ENCODE data around the gene STK32C.

STK32C gene

GRCh38 chr10:132198381-132199181 is 109.2 kb downstream of the STK32C start:
- DNase-seq (ENCODE audit: low spot score) = no peak

- no peak for DNase-seq (ENCODE audit: low spot score)
These were observed 109.7 kb downstream of the STK32C start for GRCh38 chr10:132198068-132198370.

GRCh38 chr10:132197271-132198067 is 110.3 kb downstream of the STK32C start:
- no peak for DNase-seq (ENCODE audit: low spot score)

GRCh38 chr10:132196178-132197113 is 111.3 kb downstream of the STK32C start:
- no peak for DNase-seq (ENCODE audit: low spot score)

- no peak for DNase-seq (ENCODE audit: low spot score)
These were observed 112.2 kb downstream of the STK32C start for GRCh38 chr10:132195366-132196075.

GRCh38 chr10:132194726-132195125 is 113.0 kb downstream of the STK32C start:
- DNase-seq (ENCODE audit: low spot score) = no peak

GRCh38 chr10:132193907-132194552 is 113.7 kb downstream of the STK32C start:
- DNase-seq (ENCODE audit: low spot score) = peak; percentile 70

- DNase-seq (ENCODE audit: low spot score) = no peak
These were observed 114.6 kb downstream of the STK32C start for GRCh38 chr10:132192991-132193665.

- DNase-seq (ENCODE audit: low spot score) = no peak
These were observed 115.4 kb downstream of the STK32C start for GRCh38 chr10:132192076-132192975.

GRCh38 chr10:132189810-132190422 is 117.8 kb downstream of the STK32C start:
- no peak for DNase-seq (ENCODE audit: low spot score)

GRCh38 chr10:132189016-132189415 is 118.7 kb downstream of the STK32C start:
- no peak for DNase-seq (ENCODE audit: low spot score)

GRCh38 chr10:132188331-132188730 is 119.4 kb downstream of the STK32C start:
- DNase-seq (ENCODE audit: low spot score) = no peak

- DNase-seq (ENCODE audit: low spot score) = no peak
These were observed 120.2 kb downstream of the STK32C start for GRCh38 chr10:132187430-132188138.

GRCh38 chr10:132186488-132187429 is 121.0 kb downstream of the STK32C start, which contains the start of gene DPYSL4:
DPYSL4 (plus strand) TSS chr10:132186948; CDS start chr10:132187064, 116 bp downstream.
- peak; percentile 44 for DNase-seq (ENCODE audit: low spot score)

- DNase-seq (ENCODE audit: low spot score) = no peak
These were observed 121.9 kb downstream of the STK32C start for GRCh38 chr10:132185601-132186487.

Measured in HuH-7.5 (cell line).